ENCODE results near the gene LAMB4.

GRCh38 chr7:108002726-108003598, 127.2 kb downstream of the LAMB4 start, which contains the start of gene LAMB1:
- TF ChIP-seq POLR2A (IDR thresholded peaks at IDR 0.05; ENCODE audit: low read depth) = peak; percentile 78
- TF ChIP-seq CTCF (IDR thresholded peaks at IDR 0.05) = no peak
- peak; percentile 84 to 96 for TF ChIP-seq POLR2AphosphoS5 (IDR thresholded peaks at IDR 0.05)
- TF ChIP-seq EP300 (IDR thresholded peaks at IDR 0.05) = no peak

Data from esophagus muscularis mucosa (tissue), 4 donors.